ENCODE results near the gene RBM27.
"Not testable (repeated sequence)": the region's sequence is repeated elsewhere in the genome, so short reads cannot be mapped to it uniquely, and the experiment has no call there.

Gene RBM27

GRCh38 chr5:146205499-146206202 is 2.2 kb downstream of the RBM27 start:
- no peak for DNase-seq (ENCODE audit: low read depth in 2 of 2)

GRCh38 chr5:146206257-146206656 is 2.9 kb downstream of the RBM27 start:
- no peak for DNase-seq (ENCODE audit: low read depth in 2 of 2)

- no peak for DNase-seq (ENCODE audit: low read depth in 2 of 2)
These were observed 5.6 kb downstream of the RBM27 start for GRCh38 chr5:146208916-146209522.

- DNase-seq (ENCODE audit: low read depth in 2 of 2), result no peak
These were observed 6.3 kb downstream of the RBM27 start for GRCh38 chr5:146209714-146210113.

- DNase-seq (ENCODE audit: low read depth in 2 of 2), result not testable (repeated sequence)
These were observed 7.4 kb downstream of the RBM27 start for GRCh38 chr5:146210810-146211209.

- no peak for DNase-seq (ENCODE audit: low read depth in 2 of 2)
These were observed 9.9 kb downstream of the RBM27 start for GRCh38 chr5:146213210-146213826.

GRCh38 chr5:146214881-146215280 is 11.5 kb downstream of the RBM27 start:
- DNase-seq (ENCODE audit: low read depth in 2 of 2), result not testable (repeated sequence)

GRCh38 chr5:146218168-146218567 is 14.8 kb downstream of the RBM27 start:
- no peak for DNase-seq (ENCODE audit: low read depth in 2 of 2)

- no peak for DNase-seq (ENCODE audit: low read depth in 2 of 2)
These were observed 15.8 kb downstream of the RBM27 start for GRCh38 chr5:146219243-146219642.

GRCh38 chr5:146221234-146221633 is 17.8 kb downstream of the RBM27 start:
- no peak for DNase-seq (ENCODE audit: low read depth in 2 of 2)

- DNase-seq (ENCODE audit: low read depth in 2 of 2), result no peak
These were observed 18.6 kb downstream of the RBM27 start for GRCh38 chr5:146222005-146222404.

- no peak for DNase-seq (ENCODE audit: low read depth in 2 of 2)
These were observed 19.8 kb downstream of the RBM27 start for GRCh38 chr5:146223179-146223578.

GRCh38 chr5:146229222-146229621 is 25.8 kb downstream of the RBM27 start:
- DNase-seq (ENCODE audit: low read depth in 2 of 2), result no peak

- DNase-seq (ENCODE audit: low read depth in 2 of 2), result no peak
These were observed 28.8 kb downstream of the RBM27 start for GRCh38 chr5:146232223-146232622.

- no peak for DNase-seq (ENCODE audit: low read depth in 2 of 2)
These were observed 30.0 kb downstream of the RBM27 start for GRCh38 chr5:146233441-146233840.

GRCh38 chr5:146238973-146239372 is 35.6 kb downstream of the RBM27 start:
- DNase-seq (ENCODE audit: low read depth in 2 of 2), result no peak

GRCh38 chr5:146240951-146241350 is 37.5 kb downstream of the RBM27 start:
- no peak for DNase-seq (ENCODE audit: low read depth in 2 of 2)

GRCh38 chr5:146243247-146243646 is 39.8 kb downstream of the RBM27 start:
- DNase-seq (ENCODE audit: low read depth in 2 of 2), result no peak

GRCh38 chr5:146248561-146248960 is 45.2 kb downstream of the RBM27 start:
- no peak for DNase-seq (ENCODE audit: low read depth in 2 of 2)

- no peak for DNase-seq (ENCODE audit: low read depth in 2 of 2)
These were observed 46.4 kb downstream of the RBM27 start for GRCh38 chr5:146249801-146250200.
